HepG2 (cell line): Measurements from ENCODE around the gene PDIK1L. TPM values are rescaled to one million over a fixed set of nuclear protein-coding genes. Genes with fewer than 3 reads are reported as not detected.

Experiments used
- BHLHE40 ChIP-seq: IDR thresholded peaks from 2 replicates; pipeline ENCODE4 v1.6.1; 2011; ENCODE audit warnings: low read length, improper control_type of control experiment
- FLYWCH1 ChIP-seq: sonication (generic); formaldehyde crosslinking; IDR thresholded peaks from 2 replicates; pipeline ENCODE4 v1.8.1; 2023; ENCODE audit warnings: mild to moderate bottlenecking, missing genetic modification reagents
- IRX3 ChIP-seq: sonication (generic); formaldehyde crosslinking; IDR thresholded peaks from 2 replicates; pipeline ENCODE4 v1.8.1; 2023; ENCODE audit warnings: mild to moderate bottlenecking, low read depth, missing genetic modification reagents, borderline replicate concordance
- MXI1 ChIP-seq: IDR thresholded peaks from 3 replicates; pipeline ENCODE4 v1.6.1; 2012; ENCODE audit warnings: low read depth, low read length, inconsistent platforms, borderline replicate concordance
- NCOA5 ChIP-seq: sonication (generic); formaldehyde crosslinking; IDR thresholded peaks from 2 replicates; pipeline ENCODE4 v1.4.0; 2020; ENCODE audit warnings: missing genetic modification reagents
- NR2F1 ChIP-seq, 2 experiments: fragments of 450-650 bp in 1 of 2; formaldehyde crosslinking in 1 of 2; IDR thresholded peaks; 2 replicates each; pipeline versions ENCODE4 v1.5.0 to v1.6.1; 2016 to 2020; ENCODE audit warnings: mild to moderate bottlenecking in 1 of 2, missing compliant biosample characterization in 1 of 2, missing genetic modification reagents in 1 of 2, moderate library complexity in 1 of 2
- REL ChIP-seq: sonication (generic); formaldehyde crosslinking; conservative IDR thresholded peaks from 2 replicates; pipeline ENCODE4 v1.8.0; 2022; ENCODE audit warnings: mild to moderate bottlenecking, missing genetic modification reagents, moderate library complexity
- TRIM24 ChIP-seq: sonication (generic); formaldehyde crosslinking; IDR thresholded peaks from 2 replicates; pipeline ENCODE4 v1.8.0; 2022; ENCODE audit warnings: mild to moderate bottlenecking, missing genetic modification reagents
- ZNF382 ChIP-seq: sonication (generic); formaldehyde crosslinking; IDR thresholded peaks from 2 replicates; pipeline ENCODE4 v1.5.0; 2020; ENCODE audit warnings: missing genetic modification reagents, mild to moderate bottlenecking, borderline replicate concordance
- ZNF776 ChIP-seq: sonication (generic); formaldehyde crosslinking; IDR thresholded peaks from 2 replicates; pipeline ENCODE4 v1.4.0; 2020; ENCODE audit warnings: mild to moderate bottlenecking, missing genetic modification reagents
- polyA plus RNA-seq, 8 experiments: library from polyadenylated mRNA; depleted of rRNA in 3 of 8; stranded (reverse) in 7 of 8; unstranded in 1 of 8; fragments of >200 nt; fragmentation: Illumina TruSeq in 4 of 8; extraction: Trizol in 4 of 8; gene quantifications; 2 replicates each; pipeline versions ENCODE4 v1.2.1 to v1.2.3, GENCODE V29; 2011 to 2016; ENCODE audit warnings: low read depth in 4 of 8, missing spikeins in 1 of 8, mixed read lengths in 1 of 8; ENCODE audit not compliant: insufficient read depth in 1 of 8
- total RNA-seq, 5 experiments: library from RNA; depleted of rRNA; stranded (reverse); fragments of >200 nt; fragmentation: Illumina TruSeq; extraction: Trizol; gene quantifications; 2 replicates each; pipeline ENCODE4 v1.2.3, GENCODE V29; 2016; ENCODE audit warnings: low read depth in 1 of 5
- TF ChIP-seq, protein P1 (sequence below): sonication (generic); formaldehyde crosslinking; IDR thresholded peaks from 2 replicates; pipeline ENCODE4 v1.8.0; 2022; ENCODE audit warnings: mild to moderate bottlenecking, missing genetic modification reagents, moderate library complexity
- TF ChIP-seq, protein P2 (sequence below): fragments of 450-650 bp; IDR thresholded peaks from 2 replicates; pipeline ENCODE4 v1.6.1; 2017; ENCODE audit warnings: mild to moderate bottlenecking
- TF ChIP-seq, protein P3 (sequence below): sonication (generic); formaldehyde crosslinking; IDR thresholded peaks from 2 replicates; pipeline ENCODE4 v1.4.0; 2020; ENCODE audit warnings: missing genetic modification reagents
- TF ChIP-seq, protein P4 (sequence below): sonication (generic); formaldehyde crosslinking; IDR thresholded peaks from 2 replicates; pipeline ENCODE4 v1.8.0; 2022; ENCODE audit warnings: mild to moderate bottlenecking, missing genetic modification reagents, borderline replicate concordance
- TF ChIP-seq, protein P5 (sequence below): sonication (generic); formaldehyde crosslinking; IDR thresholded peaks from 2 replicates; pipeline ENCODE4 v1.8.1; 2023; ENCODE audit warnings: missing genetic modification reagents, inconsistent platforms, borderline replicate concordance

Gene PDIK1L
- total and polyA plus RNA-seq, 2 of the 13 experiments (the other 11 are each of a cell fraction or from before 2014, with no cell fraction given), result 1.9 to 4.6 TPM

DNA sequence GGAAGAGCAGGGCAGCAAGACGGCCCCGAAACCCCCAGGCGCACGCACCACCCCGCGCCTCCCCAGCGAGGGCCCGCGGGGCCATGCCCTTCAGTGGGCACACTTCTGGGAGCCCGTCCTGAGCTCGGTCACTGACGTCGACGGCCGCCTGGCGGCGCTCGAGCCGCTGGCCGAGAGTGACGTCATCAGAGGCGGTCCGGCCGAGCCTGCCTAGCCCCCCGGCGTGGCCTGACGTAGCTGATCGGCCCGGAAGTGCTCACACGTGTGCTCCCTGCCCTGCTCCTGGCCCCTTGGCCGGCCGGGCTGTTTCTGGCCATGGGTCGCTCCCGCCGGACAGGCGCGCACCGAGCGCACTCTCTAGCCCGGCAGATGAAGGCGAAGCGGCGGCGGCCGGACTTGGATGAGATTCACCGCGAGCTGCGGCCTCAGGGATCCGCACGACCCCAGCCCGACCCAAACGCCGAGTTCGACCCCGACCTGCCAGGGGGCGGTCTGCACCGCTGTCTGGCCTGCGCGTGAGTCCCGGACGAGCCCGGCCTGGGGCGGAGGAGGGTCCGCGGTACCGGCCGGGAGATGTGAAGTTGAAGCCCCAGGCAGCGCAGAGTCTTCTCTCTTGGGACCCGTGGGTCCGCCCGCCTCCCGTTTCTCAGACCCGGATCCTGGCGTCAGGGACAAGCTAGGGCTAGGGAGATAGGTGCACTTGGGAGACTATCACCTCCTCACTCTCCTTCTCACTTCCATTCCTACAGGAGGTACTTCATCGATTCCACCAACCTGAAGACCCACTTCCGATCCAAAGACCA is 58.2 kb downstream of the PDIK1L start, which contains the start of gene ZNF593 (continued):
- TF ChIP-seq ZNF776 (CRISPR knock-in tag) (peak; percentile 98), IRX3 (CRISPR knock-in tag) (peak; percentile 93; the same call in 1 of the 2 replicates), NCOA5 (CRISPR knock-in tag) (peak; percentile 90; the same call in 1 of the 2 replicates), MXI1 (peak; percentile 99; the same call in 2 of the 3 replicates), ZNF382 (CRISPR knock-in tag) (no peak), NR2F1 (CRISPR knock-in tag; IDR thresholded peaks at IDR 0.05) (no peak; a peak in 1 of 4 replicates), BHLHE40 (peak; percentile 74), REL (peak; percentile 77; the same call in 1 of the 2 replicates), TRIM24 (no peak), FLYWCH1 (CRISPR knock-in tag) (no peak)
- TF ChIP-seq, protein P1, sequence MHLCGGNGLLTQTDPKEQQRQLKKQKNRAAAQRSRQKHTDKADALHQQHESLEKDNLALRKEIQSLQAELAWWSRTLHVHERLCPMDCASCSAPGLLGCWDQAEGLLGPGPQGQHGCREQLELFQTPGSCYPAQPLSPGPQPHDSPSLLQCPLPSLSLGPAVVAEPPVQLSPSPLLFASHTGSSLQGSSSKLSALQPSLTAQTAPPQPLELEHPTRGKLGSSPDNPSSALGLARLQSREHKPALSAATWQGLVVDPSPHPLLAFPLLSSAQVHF (CRISPR knock-in tag), result peak; percentile 73; the same call in 1 of the 2 replicates
- TF ChIP-seq, protein P2, sequence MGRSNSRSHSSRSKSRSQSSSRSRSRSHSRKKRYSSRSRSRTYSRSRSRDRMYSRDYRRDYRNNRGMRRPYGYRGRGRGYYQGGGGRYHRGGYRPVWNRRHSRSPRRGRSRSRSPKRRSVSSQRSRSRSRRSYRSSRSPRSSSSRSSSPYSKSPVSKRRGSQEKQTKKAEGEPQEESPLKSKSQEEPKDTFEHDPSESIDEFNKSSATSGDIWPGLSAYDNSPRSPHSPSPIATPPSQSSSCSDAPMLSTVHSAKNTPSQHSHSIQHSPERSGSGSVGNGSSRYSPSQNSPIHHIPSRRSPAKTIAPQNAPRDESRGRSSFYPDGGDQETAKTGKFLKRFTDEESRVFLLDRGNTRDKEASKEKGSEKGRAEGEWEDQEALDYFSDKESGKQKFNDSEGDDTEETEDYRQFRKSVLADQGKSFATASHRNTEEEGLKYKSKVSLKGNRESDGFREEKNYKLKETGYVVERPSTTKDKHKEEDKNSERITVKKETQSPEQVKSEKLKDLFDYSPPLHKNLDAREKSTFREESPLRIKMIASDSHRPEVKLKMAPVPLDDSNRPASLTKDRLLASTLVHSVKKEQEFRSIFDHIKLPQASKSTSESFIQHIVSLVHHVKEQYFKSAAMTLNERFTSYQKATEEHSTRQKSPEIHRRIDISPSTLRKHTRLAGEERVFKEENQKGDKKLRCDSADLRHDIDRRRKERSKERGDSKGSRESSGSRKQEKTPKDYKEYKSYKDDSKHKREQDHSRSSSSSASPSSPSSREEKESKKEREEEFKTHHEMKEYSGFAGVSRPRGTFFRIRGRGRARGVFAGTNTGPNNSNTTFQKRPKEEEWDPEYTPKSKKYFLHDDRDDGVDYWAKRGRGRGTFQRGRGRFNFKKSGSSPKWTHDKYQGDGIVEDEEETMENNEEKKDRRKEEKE, result no peak
- TF ChIP-seq, protein P3, sequence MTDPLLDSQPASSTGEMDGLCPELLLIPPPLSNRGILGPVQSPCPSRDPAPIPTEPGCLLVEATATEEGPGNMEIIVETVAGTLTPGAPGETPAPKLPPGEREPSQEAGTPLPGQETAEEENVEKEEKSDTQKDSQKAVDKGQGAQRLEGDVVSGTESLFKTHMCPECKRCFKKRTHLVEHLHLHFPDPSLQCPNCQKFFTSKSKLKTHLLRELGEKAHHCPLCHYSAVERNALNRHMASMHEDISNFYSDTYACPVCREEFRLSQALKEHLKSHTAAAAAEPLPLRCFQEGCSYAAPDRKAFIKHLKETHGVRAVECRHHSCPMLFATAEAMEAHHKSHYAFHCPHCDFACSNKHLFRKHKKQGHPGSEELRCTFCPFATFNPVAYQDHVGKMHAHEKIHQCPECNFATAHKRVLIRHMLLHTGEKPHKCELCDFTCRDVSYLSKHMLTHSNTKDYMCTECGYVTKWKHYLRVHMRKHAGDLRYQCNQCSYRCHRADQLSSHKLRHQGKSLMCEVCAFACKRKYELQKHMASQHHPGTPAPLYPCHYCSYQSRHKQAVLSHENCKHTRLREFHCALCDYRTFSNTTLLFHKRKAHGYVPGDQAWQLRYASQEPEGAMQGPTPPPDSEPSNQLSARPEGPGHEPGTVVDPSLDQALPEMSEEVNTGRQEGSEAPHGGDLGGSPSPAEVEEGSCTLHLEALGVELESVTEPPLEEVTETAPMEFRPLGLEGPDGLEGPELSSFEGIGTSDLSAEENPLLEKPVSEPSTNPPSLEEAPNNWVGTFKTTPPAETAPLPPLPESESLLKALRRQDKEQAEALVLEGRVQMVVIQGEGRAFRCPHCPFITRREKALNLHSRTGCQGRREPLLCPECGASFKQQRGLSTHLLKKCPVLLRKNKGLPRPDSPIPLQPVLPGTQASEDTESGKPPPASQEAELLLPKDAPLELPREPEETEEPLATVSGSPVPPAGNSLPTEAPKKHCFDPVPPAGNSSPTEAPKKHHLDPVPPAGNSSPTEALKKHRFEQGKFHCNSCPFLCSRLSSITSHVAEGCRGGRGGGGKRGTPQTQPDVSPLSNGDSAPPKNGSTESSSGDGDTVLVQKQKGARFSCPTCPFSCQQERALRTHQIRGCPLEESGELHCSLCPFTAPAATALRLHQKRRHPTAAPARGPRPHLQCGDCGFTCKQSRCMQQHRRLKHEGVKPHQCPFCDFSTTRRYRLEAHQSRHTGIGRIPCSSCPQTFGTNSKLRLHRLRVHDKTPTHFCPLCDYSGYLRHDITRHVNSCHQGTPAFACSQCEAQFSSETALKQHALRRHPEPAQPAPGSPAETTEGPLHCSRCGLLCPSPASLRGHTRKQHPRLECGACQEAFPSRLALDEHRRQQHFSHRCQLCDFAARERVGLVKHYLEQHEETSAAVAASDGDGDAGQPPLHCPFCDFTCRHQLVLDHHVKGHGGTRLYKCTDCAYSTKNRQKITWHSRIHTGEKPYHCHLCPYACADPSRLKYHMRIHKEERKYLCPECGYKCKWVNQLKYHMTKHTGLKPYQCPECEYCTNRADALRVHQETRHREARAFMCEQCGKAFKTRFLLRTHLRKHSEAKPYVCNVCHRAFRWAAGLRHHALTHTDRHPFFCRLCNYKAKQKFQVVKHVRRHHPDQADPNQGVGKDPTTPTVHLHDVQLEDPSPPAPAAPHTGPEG (CRISPR knock-in tag), result peak; percentile 93
- TF ChIP-seq, protein P4, sequence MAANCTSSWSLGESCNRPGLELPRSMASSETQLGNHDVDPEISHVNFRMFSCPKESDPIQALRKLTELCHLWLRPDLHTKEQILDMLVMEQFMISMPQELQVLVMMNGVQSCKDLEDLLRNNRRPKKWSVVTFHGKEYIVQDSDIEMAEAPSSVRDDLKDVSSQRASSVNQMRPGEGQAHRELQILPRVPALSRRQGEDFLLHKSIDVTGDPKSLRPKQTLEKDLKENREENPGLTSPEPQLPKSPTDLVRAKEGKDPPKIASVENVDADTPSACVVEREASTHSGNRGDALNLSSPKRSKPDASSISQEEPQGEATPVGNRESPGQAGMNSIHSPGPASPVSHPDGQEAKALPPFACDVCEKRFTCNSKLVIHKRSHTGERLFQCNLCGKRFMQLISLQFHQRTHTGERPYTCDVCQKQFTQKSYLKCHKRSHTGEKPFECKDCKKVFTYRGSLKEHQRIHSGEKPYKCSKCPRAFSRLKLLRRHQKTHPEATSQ, result peak; percentile 86
- TF ChIP-seq, protein P5, sequence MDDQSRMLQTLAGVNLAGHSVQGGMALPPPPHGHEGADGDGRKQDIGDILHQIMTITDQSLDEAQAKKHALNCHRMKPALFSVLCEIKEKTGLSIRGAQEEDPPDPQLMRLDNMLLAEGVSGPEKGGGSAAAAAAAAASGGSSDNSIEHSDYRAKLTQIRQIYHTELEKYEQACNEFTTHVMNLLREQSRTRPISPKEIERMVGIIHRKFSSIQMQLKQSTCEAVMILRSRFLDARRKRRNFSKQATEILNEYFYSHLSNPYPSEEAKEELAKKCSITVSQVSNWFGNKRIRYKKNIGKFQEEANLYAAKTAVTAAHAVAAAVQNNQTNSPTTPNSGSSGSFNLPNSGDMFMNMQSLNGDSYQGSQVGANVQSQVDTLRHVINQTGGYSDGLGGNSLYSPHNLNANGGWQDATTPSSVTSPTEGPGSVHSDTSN (CRISPR knock-in tag), result peak; percentile 42; the same call in 1 of the 2 replicates
